MCF 10A (cell line): Measurements from ENCODE around the gene APBA3. TPM values are rescaled to one million over a fixed set of nuclear protein-coding genes. Genes with fewer than 3 reads are reported as not detected.

Experiments used
- Bru-seq: library from RNA; stranded (reverse); fragments of 400-500 nt; gene quantifications from one replicate; lab custom pipeline; 2021; lab: Mats Ljungman, UMichigan
- BruChase-seq, 2 experiments: library from RNA; stranded (reverse); fragments of 400-500 nt; gene quantifications; one replicate each; lab custom pipeline; 2021; lab: Mats Ljungman, UMichigan
- BruUV-seq: library from RNA; stranded (reverse); fragments of 400-500 nt; replicated peaks from 2 replicates; lab custom pipeline; 2021; lab: Mats Ljungman, UMichigan
- CTCF ChIA-PET: fragments of 300-600 bp; sonication (Branson Sonifier 250); formaldehyde crosslinking; extraction: SDS; loops from one replicate; lab custom pipeline; 2021; ENCODE audit warnings: antibody characterized with exemption, inconsistent platforms; lab: Yijun Ruan, JAX
- POLR2A ChIA-PET: fragments of 300-600, 350-650 bp; sonication (Branson Sonifier 250); formaldehyde crosslinking; extraction: SDS; loops from one replicate; lab custom pipeline; 2020; ENCODE audit warnings: antibody characterized with exemption, inconsistent platforms; lab: Yijun Ruan, JAX
- DNase-seq: peaks from one replicate; pipeline ENCODE4 v3.0.0-alpha.2; 2018; ENCODE audit not compliant: unreplicated experiment
- H3K27ac Mint-ChIP-seq: one replicate; pipeline ENCODE4 v1.8.0; 2022; ENCODE audit warnings: mild to moderate bottlenecking, low read depth, mixed read lengths; ENCODE audit not compliant: unreplicated experiment
- H3K27me3 Mint-ChIP-seq: one replicate; pipeline ENCODE4 v1.8.0; 2022; ENCODE audit warnings: mixed read lengths; ENCODE audit not compliant: insufficient read depth, unreplicated experiment
- H3K36me3 Mint-ChIP-seq: one replicate; pipeline ENCODE4 v1.8.0; 2022; ENCODE audit warnings: mild to moderate bottlenecking, moderate library complexity, mixed read lengths; ENCODE audit not compliant: insufficient read depth, unreplicated experiment
- H3K4me1 Mint-ChIP-seq: one replicate; pipeline ENCODE4 v1.8.0; 2022; ENCODE audit warnings: mixed read lengths; ENCODE audit not compliant: insufficient read depth, unreplicated experiment
- H3K4me3 Mint-ChIP-seq: one replicate; pipeline ENCODE4 v1.8.0; 2022; ENCODE audit warnings: mild to moderate bottlenecking, moderate library complexity, mixed read lengths; ENCODE audit not compliant: unreplicated experiment
- H3K9me3 Mint-ChIP-seq: one replicate; pipeline ENCODE4 v1.8.0; 2022; ENCODE audit warnings: mixed read lengths; ENCODE audit not compliant: unreplicated experiment
- CTCF ChIP-seq: fragments of 200-600 bp; IDR thresholded peaks from one replicate; pipeline ENCODE4 v1.8.0; 2022; ENCODE audit warnings: antibody characterized with exemption, mild to moderate bottlenecking; ENCODE audit not compliant: unreplicated experiment
- intact Hi-C: fragments of 100-400 bp; cut with micrococcal nuclease; formaldehyde crosslinking; loops from 2 replicates; pipeline ENCODE4 v1.14.1; 2022
- long read RNA-seq: library from polyadenylated mRNA; stranded (forward); transcript quantifications from one replicate; pipeline ENCODE4 v2.0.0, GENCODE V29; 2022
- total RNA-seq: library from RNA; stranded (reverse); gene quantifications from 2 replicates; pipeline ENCODE4 v1.2.3, GENCODE V29; 2022

The APBA3 gene
- total RNA-seq (22.9 and 27.6 TPM in 2 replicates), Bru-seq, nascent RNA (percentile 46 among the genes with signal in this experiment), BruChase-seq, experiment 1, labeled RNA remaining after a 6-hour chase (percentile 62 among the genes with signal in this experiment), BruChase-seq, experiment 2, labeled RNA remaining after a 2-hour chase (percentile 63 among the genes with signal in this experiment)
- long read RNA-seq, transcript APBA3-201 (11 exons, 2,075 nt): major isoform, 45 of 58 reads
- long read RNA-seq, partial matches to known transcripts: 1 of 58 reads
- long read RNA-seq, other reads (novel, unspliced or antisense): 12 of 58 reads

- Mint-ChIP-seq H3K9me3 (no peaks in the 10 kb centered on the region), H3K36me3 (peaks cover 43% of the 10 kb centered on the region), H3K4me3 (peak within 1 kb of the TSS; percentile 92), H3K27ac (peak within 1 kb of the TSS; percentile 98), H3K27me3 (no peaks in the 10 kb centered on the region), H3K4me1 (peaks cover 6% of the 10 kb centered on the region)
- intact Hi-C loops: loop anchor here (10.0 kb wide), 1 partner anchor 63 kb away; no protein-coding TSS in a partner anchor
- POLR2A ChIA-PET: interaction anchor here (0.6 to 3.5 kb wide), 14 partner anchors 10 to 838 kb away, joined by 3 to 33 read pairs (median 6); partner anchors contain the start of genes CHAF1A, DAPK3, EEF2 and MFSD12
- BruUV-seq: no TSS peak
- peak; percentile 93 for DNase-seq
- TF ChIP-seq CTCF: peak; percentile 72
- CTCF ChIA-PET: interaction anchor here (0.6 to 2.4 kb wide), 11 partner anchors 8 to 632 kb away, joined by 3 to 11 read pairs (median 4); partner anchors contain the start of gene DAPK3
These were observed at the start of gene APBA3 for GRCh38 chr19:3761382-3762129. Gene APBA3 (minus strand): TSS chr19:3761692. CDS start chr19:3760264, 1,428 bp downstream.

GRCh38 chr19:3810708-3811355 lies 49.3 kb upstream of the APBA3 start:
- intact Hi-C loops: no loop called here
- no TSS peak for BruUV-seq
- no peak for TF ChIP-seq CTCF
- CTCF ChIA-PET: no interaction called here
- Mint-ChIP-seq H3K27ac (no peak overlapping the region), H3K27me3 (no peaks in the 10 kb centered on the region), H3K4me3 (no peak overlapping the region), H3K36me3 (peaks cover 6% of the 10 kb centered on the region), H3K4me1 (no peaks in the 10 kb centered on the region), H3K9me3 (no peaks in the 10 kb centered on the region)
- no peak for DNase-seq
- POLR2A ChIA-PET: no interaction called here

- ChIA-PET POLR2A (no interaction called here), CTCF (no interaction called here)
- no peak overlapping the region for H3K27ac Mint-ChIP-seq
- no peaks in the 10 kb centered on the region for H3K4me1 Mint-ChIP-seq
- no peak for TF ChIP-seq CTCF
- BruUV-seq: no TSS peak
- intact Hi-C loops: no loop called here
- no peaks in the 10 kb centered on the region for H3K27me3 Mint-ChIP-seq
- peaks cover 6% of the 10 kb centered on the region for H3K36me3 Mint-ChIP-seq
- H3K4me3 Mint-ChIP-seq: no peak overlapping the region
- no peaks in the 10 kb centered on the region for H3K9me3 Mint-ChIP-seq
- DNase-seq: no peak
These were observed 48.6 kb upstream of the APBA3 start for GRCh38 chr19:3809881-3810707.
